Esophagus muscularis mucosa (tissue), 4 donors: ENCODE measurements around the gene PARN. TPM values are rescaled to one million over a fixed set of nuclear protein-coding genes. Genes with fewer than 3 reads are reported as not detected.
A peak's percentile ranks its signal among the peaks of the same experiment; 100 is the strongest.

ENCODE experiments used
- DNase-seq: peaks from one replicate; pipeline ENCODE4 v3.0.0-alpha.2; 2017; ENCODE audit errors: extremely low spot score
- H3K27ac ChIP-seq, 4 donors: fragments of 200-600 bp; sonication (generic); replicated peaks in 1 of 4; 1 replicate in 3 of 4; 2 replicates in 1 of 4; pipeline ENCODE4 v1.5.1; 2016 to 2019; ENCODE audit warnings: mild to moderate bottlenecking in 1 of 4
- H3K27me3 ChIP-seq, 4 donors: fragments of 200-600 bp; sonication (generic); one replicate each; pipeline versions ENCODE4 v1.5.1 to v1.6.0; 2016 to 2019
- H3K36me3 ChIP-seq, 4 donors: fragments of 200-600 bp; sonication (generic); one replicate each; pipeline ENCODE4 v1.5.1; 2016 to 2019
- H3K4me1 ChIP-seq, 4 donors: fragments of 200-600 bp; sonication (generic); one replicate each; pipeline ENCODE4 v1.5.1; 2016 to 2019
- H3K4me3 ChIP-seq, 4 donors: fragments of 200-600 bp; sonication (generic); 1 replicate in 2 of 4; 2 replicates in 2 of 4; pipeline ENCODE4 v1.5.1; 2016 to 2019; ENCODE audit warnings: mild to moderate bottlenecking in 4 of 4, moderate library complexity in 1 of 4
- H3K9me3 ChIP-seq, 4 donors: fragments of 200-600 bp; sonication (generic); 1 replicate in 3 of 4; 2 replicates in 1 of 4; pipeline ENCODE4 v1.5.1; 2016 to 2019
- CTCF ChIP-seq, 3 experiments: fragments of 200-600 bp in 2 of 3; fragments of 450-650 bp in 1 of 3; sonication (generic) in 2 of 3; IDR thresholded peaks; one replicate each; pipeline ENCODE4 v1.5.1; 2017 to 2019; ENCODE audit warnings: antibody characterized with exemption in 3 of 3, mild to moderate bottlenecking in 2 of 3, moderate library complexity in 1 of 3
- EP300 ChIP-seq: sonication (generic); formaldehyde crosslinking; IDR thresholded peaks from one replicate; pipeline ENCODE4 v1.6.1; 2017; ENCODE audit warnings: antibody characterized with exemption
- POLR2A ChIP-seq: fragments of 450-650 bp; IDR thresholded peaks from one replicate; pipeline ENCODE4 v1.6.1; 2017; ENCODE audit warnings: antibody characterized with exemption, moderate library complexity, mild to moderate bottlenecking, low read depth
- POLR2AphosphoS5 ChIP-seq, 2 donors: sonication (generic); formaldehyde crosslinking; IDR thresholded peaks; one replicate each; pipeline ENCODE4 v1.6.1; 2017; ENCODE audit warnings: antibody characterized with exemption in 2 of 2
- WGBS: methylation state at CpG from one replicate; pipeline ENCODE4 v1.1.5; 2018; 5-methylcytosine and 5-hydroxymethylcytosine counted together
- intact Hi-C: fragments of 100-400 bp; cut with DNase I; formaldehyde crosslinking; loops from one replicate; pipeline ENCODE4 v1.15.1; 2023
- total RNA-seq, 4 donors: library from RNA; depleted of rRNA; stranded (reverse); fragments of >200 nt; gene quantifications; one replicate each; pipeline versions ENCODE4 v1.1.0 to v1.2.1, GENCODE V29; 2016

The PARN gene
- total RNA-seq, 4 donors from 2014 or later, result 32.6 to 43.5 (median 36.1) TPM

DNA sequence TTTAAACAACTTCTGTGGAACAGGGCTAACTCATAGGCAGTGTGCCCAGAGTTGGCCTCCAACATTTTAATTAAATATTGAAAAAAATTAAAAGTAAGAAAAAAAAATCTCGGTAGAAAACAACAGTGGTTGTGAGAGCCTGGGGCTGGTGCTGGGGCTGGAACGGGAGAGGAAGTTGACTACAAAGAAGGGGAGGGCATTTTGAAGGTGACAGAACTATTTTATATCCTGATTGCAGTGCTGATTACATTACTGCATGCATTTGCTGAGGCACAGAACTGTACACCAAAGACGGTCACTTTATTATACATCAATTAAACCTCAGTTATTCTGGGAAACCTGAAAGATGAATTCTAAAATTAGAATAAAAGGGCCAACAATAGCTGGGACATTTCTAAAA, 142.5 kb downstream of the PARN start:
- intact Hi-C loops, result no loop called here
- peak overlapping the region in 3 of 4 donors; percentile 47 to 52 (median 49) for H3K4me3 ChIP-seq
- peak overlapping the region; percentile 2 to 82 (median 72) for H3K27ac ChIP-seq

DNA sequence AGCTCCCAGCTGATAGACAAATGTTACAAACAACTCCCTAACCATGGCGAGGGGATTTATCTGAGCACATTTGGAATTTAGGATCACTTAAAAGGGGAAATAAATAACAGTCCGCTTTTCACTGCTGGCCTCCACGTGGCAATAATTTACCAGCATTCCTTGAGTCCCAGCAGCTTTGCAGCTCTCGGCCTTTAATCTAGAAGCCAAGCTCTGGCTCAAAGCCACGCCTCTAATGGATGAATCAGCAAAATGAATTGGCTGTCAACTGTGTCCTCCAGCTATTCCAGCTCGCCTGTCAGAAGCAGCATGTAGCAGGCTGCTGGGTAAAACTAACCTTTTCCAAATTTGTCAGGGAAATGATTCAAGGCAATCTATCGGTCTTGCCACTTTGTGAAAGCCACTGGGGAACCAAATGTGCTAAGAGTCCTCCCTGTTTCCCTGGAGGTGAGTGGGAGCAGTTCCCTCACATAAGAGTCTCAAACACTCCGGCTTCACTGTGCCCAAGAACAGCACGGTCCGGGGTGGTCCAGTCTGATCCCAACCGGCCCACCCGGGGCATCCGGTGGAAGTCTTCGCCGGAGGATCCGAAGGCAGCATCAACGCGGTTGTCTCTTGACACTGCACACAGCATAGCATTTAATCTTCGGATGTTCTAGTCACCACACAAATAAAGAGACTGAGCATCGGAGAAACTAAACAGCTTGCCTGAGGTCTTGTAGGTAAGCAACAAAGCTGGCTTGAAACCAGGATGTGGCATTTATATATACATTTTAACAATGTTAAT, 143.3 kb downstream of the PARN start:
- WGBS, result 11% methylated on average over 12 of the region's 20 CpGs
- peak; percentile 97 for DNase-seq
- Histone ChIP-seq H3K4me3 (peak overlapping the region; percentile 35 to 52 (median 48)), H3K27ac (peak overlapping the region; percentile 71 to 82 (median 73)), H3K36me3 (peaks cover 0 to 15% (median 10%) of the 10 kb centered on the region in 4 donors), H3K4me1 (peaks cover 27 to 38% (median 28%) of the 10 kb centered on the region in 4 donors), H3K27me3 (no peaks in the 10 kb centered on the region), H3K9me3 (no peaks in the 10 kb centered on the region)
- peak; percentile 76 to 85 for TF ChIP-seq POLR2AphosphoS5 (IDR thresholded peaks at IDR 0.05)
- no peak for TF ChIP-seq POLR2A
- intact Hi-C loops, result no loop called here

More for the DNA sequence above, 142.5 kb downstream of the PARN start:
- peaks cover 27 to 41% (median 28%) of the 10 kb centered on the region in 4 donors for H3K4me1 ChIP-seq
- H3K27me3 ChIP-seq, result no peaks in the 10 kb centered on the region
- H3K36me3 ChIP-seq, result peaks cover 0 to 6% (median 1%) of the 10 kb centered on the region in 4 donors
- DNase-seq, result peak; percentile 70
- no peaks in the 10 kb centered on the region for H3K9me3 ChIP-seq
- WGBS, result 16% methylated on average over 3 of the region's 3 CpGs
- TF ChIP-seq POLR2A (no peak), EP300 (no peak), CTCF (IDR thresholded peaks at IDR 0.05) (no peak), POLR2AphosphoS5 (IDR thresholded peaks at IDR 0.05) (no peak)

- TF ChIP-seq POLR2AphosphoS5 (IDR thresholded peaks at IDR 0.05), result no peak
- no peak for TF ChIP-seq POLR2A
- no peak for TF ChIP-seq EP300
- no peak for TF ChIP-seq CTCF (IDR thresholded peaks at IDR 0.05)
- H3K27me3 ChIP-seq, result no peaks in the 10 kb centered on the region
- WGBS, result 93% methylated on average over 16 of the region's 16 CpGs
- DNase-seq, result peak; percentile 83
- H3K4me3 ChIP-seq, result peak overlapping the region in 2 of 4 donors; percentile 47 to 49
- H3K27ac ChIP-seq, result peak overlapping the region; percentile 71 to 82 (median 73)
- H3K36me3 ChIP-seq, result peaks cover 0 to 22% (median 12%) of the 10 kb centered on the region in 4 donors
- H3K4me1 ChIP-seq, result peaks cover 27 to 33% (median 28%) of the 10 kb centered on the region in 4 donors
- no peaks in the 10 kb centered on the region for H3K9me3 ChIP-seq
- intact Hi-C loops, result no loop called here
These were observed 144.1 kb downstream of the PARN start for GRCh38 chr16:14485811-14486519.

- no peaks in the 10 kb centered on the region for H3K9me3 ChIP-seq
- no peaks in the 10 kb centered on the region for H3K27me3 ChIP-seq
- no peak for TF ChIP-seq POLR2A
- TF ChIP-seq CTCF (IDR thresholded peaks at IDR 0.05), result no peak
- no peak for TF ChIP-seq POLR2AphosphoS5 (IDR thresholded peaks at IDR 0.05)
- no peak for TF ChIP-seq EP300
- H3K36me3 ChIP-seq, result peaks cover 0 to 30% (median 16%) of the 10 kb centered on the region in 4 donors
- DNase-seq, result no peak
- intact Hi-C loops, result no loop called here
- no peak overlapping the region for H3K4me3 ChIP-seq
- peaks cover 27 to 29% (median 28%) of the 10 kb centered on the region in 4 donors for H3K4me1 ChIP-seq
- no peak overlapping the region for H3K27ac ChIP-seq
- WGBS, result 94% methylated on average over 2 of the region's 2 CpGs
These were observed 144.9 kb downstream of the PARN start for GRCh38 chr16:14485121-14485551.

GRCh38 chr16:14483819-14484385, 146.2 kb downstream of the PARN start:
- H3K36me3 ChIP-seq, result peaks cover 0 to 35% (median 20%) of the 10 kb centered on the region in 4 donors
- TF ChIP-seq POLR2A, result no peak
- TF ChIP-seq EP300, result no peak
- no peak for TF ChIP-seq CTCF (IDR thresholded peaks at IDR 0.05)
- TF ChIP-seq POLR2AphosphoS5 (IDR thresholded peaks at IDR 0.05), result no peak
- H3K27ac ChIP-seq, result no peak overlapping the region
- no peak overlapping the region for H3K4me3 ChIP-seq
- intact Hi-C loops, result no loop called here
- H3K27me3 ChIP-seq, result no peaks in the 10 kb centered on the region
- no peaks in the 10 kb centered on the region for H3K9me3 ChIP-seq
- DNase-seq, result peak; percentile 53
- H3K4me1 ChIP-seq, result peaks cover 27 to 29% (median 28%) of the 10 kb centered on the region in 4 donors
- 96% methylated on average over 6 of the region's 6 CpGs for WGBS
